Gastroesophageal sphincter (tissue), 4 donors: ENCODE results near the gene ACRBP. TPM values are rescaled to one million over a fixed set of nuclear protein-coding genes. Genes with fewer than 3 reads are reported as not detected.

Source experiments
- ATAC-seq: fragments of 150-250 bp; one replicate; pipeline ENCODE4 v1.9.1; 2016; ENCODE audit warnings: mild to moderate bottlenecking, moderate library complexity
- H3K27ac ChIP-seq, 4 donors: fragments of 200-600 bp; sonication (generic) in 3 of 4; 1 replicate in 3 of 4; 2 replicates in 1 of 4; pipeline ENCODE4 v1.5.1; 2016 to 2019
- H3K27me3 ChIP-seq: fragments of 200-600 bp; sonication (generic); one replicate; pipeline ENCODE4 v1.5.1; 2019
- H3K36me3 ChIP-seq, 2 donors: fragments of 200-600 bp; sonication (generic); one replicate each; pipeline ENCODE4 v1.5.1; 2019; ENCODE audit warnings: control low read depth in 1 of 2
- H3K4me1 ChIP-seq, 3 donors: fragments of 200-600 bp; sonication (generic); 1 replicate in 2 of 3; 2 replicates in 1 of 3; pipeline ENCODE4 v1.5.1; 2016 to 2019; ENCODE audit warnings: control low read depth in 2 of 3
- H3K4me3 ChIP-seq, 2 donors: fragments of 200-600 bp; sonication (generic); one replicate each; pipeline ENCODE4 v1.5.1; 2019; ENCODE audit warnings: mild to moderate bottlenecking in 1 of 2, moderate library complexity in 1 of 2
- H3K9me3 ChIP-seq, 3 donors: fragments of 200-600 bp; sonication (generic); one replicate each; pipeline ENCODE4 v1.5.1; 2017 to 2019; ENCODE audit warnings: control low read depth in 2 of 3
- CTCF ChIP-seq, 4 experiments: fragments of 200-600 bp in 2 of 4; fragments of 450-650 bp in 2 of 4; sonication (generic) in 1 of 4; IDR thresholded peaks; one replicate each; pipeline ENCODE4 v1.5.1; 2017 to 2019; ENCODE audit warnings: antibody characterized with exemption in 4 of 4, mild to moderate bottlenecking in 2 of 4, moderate library complexity in 2 of 4
- EP300 ChIP-seq: sonication (generic); formaldehyde crosslinking; IDR thresholded peaks from one replicate; pipeline ENCODE4 v1.6.1; 2017; ENCODE audit warnings: antibody characterized with exemption, mild to moderate bottlenecking
- POLR2A ChIP-seq, 2 donors: fragments of 450-650 bp; IDR thresholded peaks; one replicate each; pipeline ENCODE4 v1.6.1; 2017; ENCODE audit warnings: antibody characterized with exemption in 2 of 2, mild to moderate bottlenecking in 2 of 2, moderate library complexity in 1 of 2
- POLR2AphosphoS5 ChIP-seq: sonication (generic); formaldehyde crosslinking; IDR thresholded peaks from one replicate; pipeline ENCODE4 v1.6.1; 2017; ENCODE audit warnings: antibody characterized with exemption
- WGBS, 2 donors: methylation state at CpG; one replicate each; pipeline ENCODE4 v1.1.5; 2018; ENCODE audit warnings: low coverage in 1 of 2; 5-methylcytosine and 5-hydroxymethylcytosine counted together
- total RNA-seq, 4 donors: library from RNA; depleted of rRNA; stranded (reverse); fragments of >200 nt; gene quantifications; one replicate each; pipeline ENCODE4 v1.1.0, GENCODE V29; 2016

ACRBP gene
- total RNA-seq, 4 donors from 2014 or later: 0.81 to 3.2 (median 2.4) TPM; not detected in 1

- ATAC-seq: peak; percentile 55
- Histone ChIP-seq H3K27me3 (peaks cover 25% of the 10 kb centered on the region), H3K4me3 (peak overlapping the region in 1 of 2 donors; percentile 32), H3K4me1 (peaks cover 0 to 9% (median 3%) of the 10 kb centered on the region in 3 donors), H3K36me3 (no peaks in the 10 kb centered on the region), H3K27ac (no peak overlapping the region), H3K9me3 (no peaks in the 10 kb centered on the region)
- WGBS, 2 donors: 44 to 70% methylated on average over 8 to 16 of the region's 88 CpGs
- TF ChIP-seq POLR2AphosphoS5 (no peak), EP300 (no peak), CTCF (IDR thresholded peaks at IDR 0.05) (peak in 3 of 4 experiments; percentile 38 to 71 (median 54)), POLR2A (IDR thresholded peaks at IDR 0.05) (no peak)
Measured at GRCh38 chr12:6620137-6620884, 26.9 kb downstream of the ACRBP start.

GRCh38 chr12:6618483-6619225 lies 28.6 kb downstream of the ACRBP start:
- Histone ChIP-seq H3K9me3 (no peaks in the 10 kb centered on the region), H3K27me3 (peaks cover 25% of the 10 kb centered on the region), H3K4me3 (no peak overlapping the region), H3K4me1 (peaks cover 0 to 20% (median 8%) of the 10 kb centered on the region in 3 donors), H3K27ac (no peak overlapping the region), H3K36me3 (no peaks in the 10 kb centered on the region)
- 60 to 70% methylated on average over 4 to 5 of the region's 5 CpGs for WGBS, 2 donors
- ATAC-seq: no peak
- no peak for TF ChIP-seq EP300
- no peak for TF ChIP-seq POLR2A (IDR thresholded peaks at IDR 0.05)
- no peak for TF ChIP-seq CTCF (IDR thresholded peaks at IDR 0.05)
- no peak for TF ChIP-seq POLR2AphosphoS5

GRCh38 chr12:6615802-6616201 lies 31.4 kb downstream of the ACRBP start:
- no peak overlapping the region for H3K4me3 ChIP-seq
- peaks cover 15% of the 10 kb centered on the region for H3K27me3 ChIP-seq
- no peaks in the 10 kb centered on the region for H3K36me3 ChIP-seq
- TF ChIP-seq POLR2A (IDR thresholded peaks at IDR 0.05): no peak
- TF ChIP-seq POLR2AphosphoS5: no peak
- no peak for TF ChIP-seq EP300
- no peak for TF ChIP-seq CTCF (IDR thresholded peaks at IDR 0.05)
- H3K9me3 ChIP-seq: no peaks in the 10 kb centered on the region
- ATAC-seq: no peak
- H3K27ac ChIP-seq: peak overlapping the region in 3 of 4 donors; percentile 38 to 90 (median 57)
- peaks cover 9 to 48% (median 22%) of the 10 kb centered on the region in 3 donors for H3K4me1 ChIP-seq
- 27% methylated on average over 3 of the region's 3 CpGs; no CpG with 5 or more reads in 1 of the 2 donors for WGBS, 2 donors

GRCh38 chr12:6614513-6615172 lies 32.6 kb downstream of the ACRBP start:
- ATAC-seq: no peak
- H3K9me3 ChIP-seq: no peaks in the 10 kb centered on the region
- no peak for TF ChIP-seq EP300
- H3K4me1 ChIP-seq: peaks cover 9 to 44% (median 19%) of the 10 kb centered on the region in 3 donors
- no peak overlapping the region for H3K4me3 ChIP-seq
- H3K27ac ChIP-seq: peak overlapping the region; percentile 71 to 99 (median 92)
- WGBS, 2 donors: 30 to 45% methylated on average over 2 to 4 of the region's 7 CpGs
- H3K36me3 ChIP-seq: no peaks in the 10 kb centered on the region
- peaks cover 3% of the 10 kb centered on the region for H3K27me3 ChIP-seq
